SH-SY5Y (cell line): ENCODE data around the gene ATG7.
A peak's percentile ranks its signal among the peaks of the same experiment; 100 is the strongest.

ENCODE experiments used
- GATA2 ChIP-seq: IDR thresholded peaks from 2 replicates; pipeline ENCODE4 v1.6.1; 2011; ENCODE audit warnings: mild to moderate bottlenecking, low read depth, low read length
- GATA3 ChIP-seq: IDR thresholded peaks from 2 replicates; pipeline ENCODE4 v1.6.1; 2011; ENCODE audit warnings: low read depth, mild to moderate bottlenecking, low read length, moderate library complexity

Gene ATG7

GRCh38 chr3:11478167-11478566 lies 206.0 kb downstream of the ATG7 start:
- no peak for TF ChIP-seq GATA2
- TF ChIP-seq GATA3: no peak

DNA sequence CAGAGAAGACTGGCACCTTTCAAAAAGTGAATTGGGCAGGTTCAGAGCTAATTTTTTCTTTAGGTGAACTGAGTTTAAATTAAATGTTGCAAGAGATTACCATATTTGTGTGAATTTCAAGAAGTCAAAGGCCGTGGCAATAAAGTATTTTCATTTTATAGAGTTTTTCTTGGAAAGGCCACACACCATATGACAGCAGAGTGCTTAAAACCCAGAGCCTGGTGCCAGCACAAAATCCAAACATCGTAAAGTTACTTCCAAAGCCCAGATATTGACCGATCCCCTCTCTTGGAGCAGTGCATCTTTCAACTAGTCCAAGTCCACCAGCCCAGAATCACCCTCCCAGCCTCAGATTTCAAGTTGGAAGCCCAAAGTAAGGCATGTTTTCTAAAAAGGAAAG lies 207.0 kb downstream of the ATG7 start:
- TF ChIP-seq GATA3 (no peak), GATA2 (no peak)

DNA sequence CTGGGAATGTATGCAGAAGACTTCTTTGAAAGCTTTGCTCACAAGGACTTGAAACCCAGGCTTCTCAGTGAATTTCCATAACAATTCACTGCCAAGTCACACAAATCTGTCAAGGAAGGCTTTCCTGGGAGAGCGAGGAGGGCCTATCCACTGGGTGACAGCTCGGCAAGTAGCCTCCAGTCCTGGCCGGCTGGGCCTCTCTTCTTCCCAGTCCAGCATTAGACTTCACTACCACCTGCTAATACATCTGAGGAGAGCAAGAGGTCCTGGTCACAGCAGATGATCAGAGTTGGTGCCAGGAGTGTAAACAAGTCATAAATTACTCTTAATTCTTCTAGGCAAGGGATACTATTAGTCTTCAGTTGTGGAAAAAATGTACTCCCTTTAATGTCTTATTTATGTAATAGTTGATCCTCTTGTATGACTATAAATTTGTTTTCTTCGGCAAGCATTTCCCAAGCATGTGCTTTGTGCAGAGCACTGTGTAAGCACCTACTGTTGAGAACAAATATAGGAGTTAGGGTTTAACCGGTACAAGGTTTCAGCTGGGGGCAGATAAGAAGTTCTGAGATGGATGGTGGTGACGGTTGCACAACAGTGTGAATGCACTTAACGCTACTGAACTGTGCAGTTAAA lies 208.6 kb downstream of the ATG7 start:
- TF ChIP-seq GATA2: no peak
- TF ChIP-seq GATA3: no peak

DNA sequence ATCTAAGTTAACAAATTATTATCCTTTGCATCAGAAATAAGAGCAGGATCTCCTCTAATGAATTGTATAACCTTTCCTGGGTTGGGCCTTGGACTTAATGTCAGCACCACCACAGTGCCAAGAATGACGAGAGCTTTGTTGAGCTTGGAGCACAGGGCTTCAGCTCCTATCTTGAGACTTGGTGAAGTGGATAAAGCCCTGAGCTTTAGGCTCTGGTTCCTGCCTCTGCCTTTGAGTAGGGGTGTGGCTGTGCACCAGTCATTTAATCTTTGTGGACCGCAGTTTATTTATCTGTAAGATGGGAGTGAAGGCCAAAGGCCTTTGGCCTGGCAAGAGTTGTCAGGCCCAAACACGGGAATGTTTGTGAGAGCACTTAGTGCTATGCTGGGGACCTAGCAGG lies 209.4 kb downstream of the ATG7 start:
- TF ChIP-seq GATA2: no peak
- no peak for TF ChIP-seq GATA3

- TF ChIP-seq GATA2: no peak
- no peak for TF ChIP-seq GATA3
These were observed 209.8 kb downstream of the ATG7 start for GRCh38 chr3:11482021-11482420.

DNA sequence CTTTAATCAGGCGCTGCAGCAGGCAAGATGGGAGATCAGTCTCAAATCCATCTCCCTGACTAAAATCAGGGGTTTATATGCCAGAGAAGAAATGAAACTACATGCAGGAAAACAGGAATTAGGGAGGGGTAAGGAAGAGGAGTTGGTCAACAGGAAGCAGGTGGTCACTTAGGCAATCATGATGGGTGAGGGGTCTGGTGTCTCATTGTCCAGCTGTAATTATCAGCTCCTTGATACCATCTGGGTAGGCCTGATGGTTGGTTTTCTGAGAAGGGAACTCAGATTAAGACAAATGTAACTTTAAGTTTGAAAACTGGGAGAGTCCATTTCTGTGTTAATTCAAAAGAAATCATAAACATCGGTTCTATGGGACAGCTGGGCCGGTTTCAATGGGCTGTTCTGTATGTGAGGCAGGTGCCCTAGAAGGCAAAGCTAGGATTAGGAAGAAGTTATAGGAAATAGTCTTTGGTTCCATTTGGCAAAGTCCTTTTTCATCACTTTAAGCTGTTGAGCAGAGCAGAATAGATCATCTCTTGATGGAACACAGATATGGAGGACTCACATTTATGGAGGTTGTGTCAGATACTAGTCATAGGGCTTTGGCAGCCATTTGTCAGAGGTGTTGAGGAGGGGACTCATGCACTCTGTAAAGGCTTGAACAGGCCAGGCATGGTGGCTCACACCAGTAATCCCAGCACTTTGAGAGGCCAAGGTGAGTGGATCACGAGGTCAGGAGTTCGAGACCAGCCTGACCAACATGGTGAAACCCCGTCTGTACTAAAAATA lies 222.1 kb downstream of the ATG7 start:
- TF ChIP-seq GATA2 (no peak), GATA3 (no peak)

- TF ChIP-seq GATA2 (no peak), GATA3 (no peak)
These were observed 223.9 kb downstream of the ATG7 start for GRCh38 chr3:11495948-11496557.

GRCh38 chr3:11498177-11498576 lies 226.0 kb downstream of the ATG7 start:
- TF ChIP-seq GATA2: no peak
- TF ChIP-seq GATA3: no peak

- TF ChIP-seq GATA2 (no peak), GATA3 (no peak)
These were observed 226.4 kb downstream of the ATG7 start for GRCh38 chr3:11498646-11499045.

DNA sequence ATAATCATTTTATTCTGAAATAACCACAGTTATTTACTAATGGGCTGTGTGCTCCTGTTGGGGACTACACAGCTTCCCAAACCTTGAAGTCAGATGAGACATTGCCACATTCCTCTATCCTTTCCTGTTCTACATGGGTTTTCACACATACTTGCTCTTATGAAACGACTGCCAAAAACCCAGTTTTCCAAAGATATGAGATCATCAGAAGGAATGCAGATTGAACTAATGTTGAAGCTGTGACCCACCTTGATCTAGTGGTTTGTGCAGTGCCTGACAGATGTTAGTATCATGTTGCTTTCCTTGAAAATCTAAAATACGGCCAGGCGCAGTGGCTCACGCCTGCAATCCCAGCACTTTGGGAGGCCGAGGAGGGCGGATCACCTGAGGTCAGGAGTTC lies 226.9 kb downstream of the ATG7 start:
- TF ChIP-seq GATA2 (no peak), GATA3 (no peak)

- no peak for TF ChIP-seq GATA2
- TF ChIP-seq GATA3: no peak
These were observed 235.5 kb downstream of the ATG7 start for GRCh38 chr3:11507719-11508118.

- TF ChIP-seq GATA2 (no peak), GATA3 (no peak)
These were observed 236.4 kb downstream of the ATG7 start for GRCh38 chr3:11508346-11509172.

- TF ChIP-seq GATA2 (peak; percentile 91), GATA3 (peak; percentile 73)
These were observed 237.2 kb downstream of the ATG7 start for GRCh38 chr3:11509173-11510000.

DNA sequence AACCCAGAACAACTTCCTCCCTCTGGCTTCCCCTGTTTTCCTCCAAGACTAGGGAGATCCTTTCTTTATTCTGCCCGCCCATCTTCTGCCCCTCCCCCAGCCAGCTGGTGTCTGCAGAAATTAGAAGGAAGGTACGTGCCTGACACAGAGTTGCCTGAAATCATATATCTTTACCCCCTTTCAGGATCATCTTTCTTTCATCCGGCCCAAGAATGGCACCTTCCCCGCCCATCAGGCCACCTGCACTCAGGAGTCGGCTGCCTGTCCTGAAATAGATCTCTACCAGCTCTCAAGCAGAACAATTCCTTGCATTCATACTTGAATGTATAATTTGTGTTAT lies 237.8 kb downstream of the ATG7 start:
- TF ChIP-seq GATA2 (no peak), GATA3 (0 out of 2 replicates have a peak, but pooled peaks have one; percentile 1)
